ENCODE data around the gene EIF4G3. TPM values are rescaled to one million over a fixed set of nuclear protein-coding genes. Genes with fewer than 3 reads are reported as not detected.

Gene EIF4G3
- total RNA-seq, 1 experiment from 2014 or later, result 86.8 TPM

DNA sequence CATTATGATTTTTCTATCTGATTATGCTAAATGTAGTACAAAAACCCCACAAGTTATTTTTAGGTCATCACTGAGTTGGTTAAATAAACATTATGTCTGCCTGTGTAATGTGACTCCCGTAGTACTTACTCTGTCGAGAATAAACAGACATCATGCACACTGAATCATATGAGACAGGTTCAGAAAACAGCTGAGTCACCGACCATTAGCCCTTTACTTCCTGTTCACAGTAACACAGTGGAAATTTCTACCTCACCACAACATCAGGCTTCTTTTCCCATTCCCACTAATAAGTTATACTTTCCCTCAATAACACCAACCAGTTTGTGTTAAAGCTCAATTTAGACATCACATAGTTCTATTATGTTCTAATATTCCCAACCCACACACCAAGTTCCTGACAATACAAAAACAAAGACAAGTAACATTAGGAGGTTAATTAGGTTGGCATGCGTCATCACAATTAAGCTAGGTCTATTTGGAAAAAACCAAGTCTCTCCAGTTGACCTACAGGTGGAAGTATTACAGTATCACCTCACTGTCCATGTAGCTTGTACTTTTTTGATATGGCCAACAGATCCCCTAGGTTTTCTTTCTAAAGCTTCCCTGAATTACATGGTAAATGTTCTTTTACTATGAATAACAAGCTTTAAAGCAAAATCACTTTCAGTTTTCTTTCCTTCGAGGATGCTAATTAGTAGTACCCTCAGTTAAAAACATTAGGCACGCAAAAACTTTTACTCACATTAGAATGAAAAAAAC lies 154.2 kb downstream of the EIF4G3 start:
- Histone ChIP-seq H3K4me3 (ENCODE audit: low read depth, low read length, poor library complexity, severe bottlenecking) (peak overlapping the region; percentile 2), H3K9me3 (ENCODE audit: low read depth, low read length, poor library complexity, severe bottlenecking) (no peaks in the 10 kb centered on the region), H3K27ac (ENCODE audit: low read depth, low read length, poor library complexity, severe bottlenecking) (peak overlapping the region; percentile 82), H3K36me3 (ENCODE audit: insufficient read depth, low read length, poor library complexity, severe bottlenecking) (no peaks in the 10 kb centered on the region), H3K27me3 (replicated peaks; ENCODE audit: insufficient read depth, low read depth, low read length, poor library complexity) (no peaks in the 10 kb centered on the region), H3K4me1 (ENCODE audit: insufficient read depth, low read length, poor library complexity, severe bottlenecking) (peaks cover 27% of the 10 kb centered on the region)
- TSS peak; percentile 88 for BruUV-seq (replicated peaks)
- DNase-seq (ENCODE audit: low spot score), result peak; percentile 89
- ChIA-PET POLR2A (ENCODE audit: low non-redundant PET) (interaction anchor here (0.6 kb wide), 1 partner anchor 138 kb away, joined by 3 read pairs; no protein-coding TSS in a partner anchor), CTCF (no interaction called here)
- intact Hi-C loops (cut with micrococcal nuclease; ENCODE audit: unreplicated experiment), result no loop called here
- TF ChIP-seq, protein P1, sequence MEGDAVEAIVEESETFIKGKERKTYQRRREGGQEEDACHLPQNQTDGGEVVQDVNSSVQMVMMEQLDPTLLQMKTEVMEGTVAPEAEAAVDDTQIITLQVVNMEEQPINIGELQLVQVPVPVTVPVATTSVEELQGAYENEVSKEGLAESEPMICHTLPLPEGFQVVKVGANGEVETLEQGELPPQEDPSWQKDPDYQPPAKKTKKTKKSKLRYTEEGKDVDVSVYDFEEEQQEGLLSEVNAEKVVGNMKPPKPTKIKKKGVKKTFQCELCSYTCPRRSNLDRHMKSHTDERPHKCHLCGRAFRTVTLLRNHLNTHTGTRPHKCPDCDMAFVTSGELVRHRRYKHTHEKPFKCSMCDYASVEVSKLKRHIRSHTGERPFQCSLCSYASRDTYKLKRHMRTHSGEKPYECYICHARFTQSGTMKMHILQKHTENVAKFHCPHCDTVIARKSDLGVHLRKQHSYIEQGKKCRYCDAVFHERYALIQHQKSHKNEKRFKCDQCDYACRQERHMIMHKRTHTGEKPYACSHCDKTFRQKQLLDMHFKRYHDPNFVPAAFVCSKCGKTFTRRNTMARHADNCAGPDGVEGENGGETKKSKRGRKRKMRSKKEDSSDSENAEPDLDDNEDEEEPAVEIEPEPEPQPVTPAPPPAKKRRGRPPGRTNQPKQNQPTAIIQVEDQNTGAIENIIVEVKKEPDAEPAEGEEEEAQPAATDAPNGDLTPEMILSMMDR (conservative IDR thresholded peaks at IDR 0.05; ENCODE audit: low read depth, low read length), result no peak

DNA sequence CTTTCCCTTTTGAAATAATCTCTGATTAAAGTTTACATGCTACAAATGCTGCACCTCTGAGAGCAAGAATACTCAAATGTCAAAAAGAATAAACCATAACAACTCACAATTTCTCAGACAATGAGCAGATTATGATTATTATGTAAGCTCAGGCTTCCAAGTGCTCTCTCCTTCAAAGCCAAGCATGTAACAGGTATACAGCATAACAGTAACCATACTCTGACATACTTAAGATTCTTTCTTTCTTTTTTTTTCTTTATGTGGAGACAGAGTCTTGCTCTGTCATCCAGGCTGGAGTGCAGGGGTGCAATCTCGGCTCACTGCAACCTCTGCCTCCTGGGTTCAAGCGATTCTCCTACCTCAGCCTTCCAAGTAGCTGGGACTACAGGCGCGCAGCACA lies 155.4 kb downstream of the EIF4G3 start:
- ChIA-PET POLR2A (ENCODE audit: low non-redundant PET) (no interaction called here), CTCF (no interaction called here)
- Histone ChIP-seq H3K27ac (ENCODE audit: low read depth, low read length, poor library complexity, severe bottlenecking) (peak overlapping the region; percentile 82), H3K9me3 (ENCODE audit: low read depth, low read length, poor library complexity, severe bottlenecking) (no peaks in the 10 kb centered on the region), H3K4me3 (ENCODE audit: low read depth, low read length, poor library complexity, severe bottlenecking) (no peak overlapping the region), H3K27me3 (replicated peaks; ENCODE audit: insufficient read depth, low read depth, low read length, poor library complexity) (no peaks in the 10 kb centered on the region), H3K4me1 (ENCODE audit: insufficient read depth, low read length, poor library complexity, severe bottlenecking) (peaks cover 27% of the 10 kb centered on the region), H3K36me3 (ENCODE audit: insufficient read depth, low read length, poor library complexity, severe bottlenecking) (no peaks in the 10 kb centered on the region)
- TF ChIP-seq, protein P1 (conservative IDR thresholded peaks at IDR 0.05; ENCODE audit: low read depth, low read length), result no peak
- no peak for TF ChIP-seq EZH2 (IDR thresholded peaks at IDR 0.05; ENCODE audit: borderline replicate concordance, low read depth, low read length, poor library complexity, severe bottlenecking)
- intact Hi-C loops (cut with micrococcal nuclease; ENCODE audit: unreplicated experiment), result no loop called here
- DNase-seq (ENCODE audit: low spot score), result no peak
- no TSS peak for BruUV-seq (replicated peaks)

DNA sequence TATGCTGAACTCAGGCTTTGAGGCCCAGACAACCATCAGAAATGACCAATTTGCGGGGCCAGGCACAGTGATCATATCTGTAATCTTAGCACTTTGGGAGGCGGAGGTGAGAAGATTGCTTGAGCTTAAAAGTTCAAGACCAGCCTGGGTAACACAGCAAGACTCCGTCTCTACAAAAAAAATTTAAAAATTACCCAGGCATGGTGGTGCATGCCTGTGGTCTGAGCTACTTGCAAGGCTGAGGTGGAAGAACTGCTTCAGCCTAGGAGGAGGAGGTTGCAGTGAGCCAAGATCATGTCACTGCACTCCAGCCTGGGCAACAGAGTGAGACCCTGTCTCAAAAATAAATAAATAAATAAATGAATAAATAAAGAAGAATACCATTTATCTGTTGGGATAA lies 156.5 kb downstream of the EIF4G3 start:
- H3K27me3 ChIP-seq (replicated peaks; ENCODE audit: insufficient read depth, low read depth, low read length, poor library complexity), result no peaks in the 10 kb centered on the region
- ChIA-PET CTCF (no interaction called here), POLR2A (ENCODE audit: low non-redundant PET) (no interaction called here)
- no TSS peak for BruUV-seq (replicated peaks)
- intact Hi-C loops (cut with micrococcal nuclease; ENCODE audit: unreplicated experiment), result no loop called here
- H3K4me1 ChIP-seq (ENCODE audit: insufficient read depth, low read length, poor library complexity, severe bottlenecking), result peaks cover 24% of the 10 kb centered on the region
- TF ChIP-seq EZH2 (IDR thresholded peaks at IDR 0.05; ENCODE audit: borderline replicate concordance, low read depth, low read length, poor library complexity, severe bottlenecking), result no peak
- TF ChIP-seq, protein P1 (conservative IDR thresholded peaks at IDR 0.05; ENCODE audit: low read depth, low read length), result no peak
- H3K9me3 ChIP-seq (ENCODE audit: low read depth, low read length, poor library complexity, severe bottlenecking), result no peaks in the 10 kb centered on the region
- no peak for DNase-seq (ENCODE audit: low spot score)
- H3K4me3 ChIP-seq (ENCODE audit: low read depth, low read length, poor library complexity, severe bottlenecking), result no peak overlapping the region
- no peaks in the 10 kb centered on the region for H3K36me3 ChIP-seq (ENCODE audit: insufficient read depth, low read length, poor library complexity, severe bottlenecking)
- H3K27ac ChIP-seq (ENCODE audit: low read depth, low read length, poor library complexity, severe bottlenecking), result peak overlapping the region; percentile 37

Measured in A673 (cell line).